NCI-H2107 treated with DMSO at 0.1 percent for 48 hours (cell line): ENCODE measurements around the gene SCOC.
"Not testable (repeated sequence)": the region's sequence is repeated elsewhere in the genome, so short reads cannot be mapped to it uniquely, and the experiment has no call there.

Source experiments
- DNase-seq: peaks from one replicate; lab custom pipeline; 2025; ENCODE audit not compliant: unreplicated experiment; lab: John Stamatoyannopoulos, UW

Gene SCOC

GRCh38 chr4:140359562-140360427, 13.7 kb upstream of the SCOC start:
- DNase-seq, result peak; percentile 77

- no peak for DNase-seq
Observed at GRCh38 chr4:140361099-140361498, 12.3 kb upstream of the SCOC start.

GRCh38 chr4:140363051-140363450, 10.4 kb upstream of the SCOC start:
- no peak for DNase-seq

GRCh38 chr4:140363558-140363957, 9.9 kb upstream of the SCOC start:
- peak; percentile 85 for DNase-seq

- no peak for DNase-seq
Observed at GRCh38 chr4:140367738-140368137, 5.7 kb upstream of the SCOC start.

GRCh38 chr4:140368686-140369085, 4.8 kb upstream of the SCOC start:
- no peak for DNase-seq

GRCh38 chr4:140372751-140373327, 607 bp upstream of the SCOC start:
- DNase-seq, result no peak

GRCh38 chr4:140374130-140374477, 658 bp downstream of the SCOC start:
- no peak for DNase-seq

- no peak for DNase-seq
Observed at GRCh38 chr4:140382732-140383131, 9.3 kb downstream of the SCOC start.

- DNase-seq, result no peak
Observed at GRCh38 chr4:140388015-140388414, 14.6 kb downstream of the SCOC start.

- no peak for DNase-seq
Observed at GRCh38 chr4:140395668-140396067, 22.2 kb downstream of the SCOC start.

- DNase-seq, result no peak
Observed at GRCh38 chr4:140400111-140400510, 26.7 kb downstream of the SCOC start.

- no peak for DNase-seq
Observed at GRCh38 chr4:140406292-140406691, 32.8 kb downstream of the SCOC start.

- DNase-seq, result no peak
Observed at GRCh38 chr4:140408974-140409373, 35.5 kb downstream of the SCOC start.

- not testable (repeated sequence) for DNase-seq
Observed at GRCh38 chr4:140413130-140413969, 39.9 kb downstream of the SCOC start.

- no peak for DNase-seq
Observed at GRCh38 chr4:140423106-140423505, 49.7 kb downstream of the SCOC start.

GRCh38 chr4:140426610-140427105, 53.2 kb downstream of the SCOC start:
- peak; percentile 12 for DNase-seq

GRCh38 chr4:140427106-140427918, 53.9 kb downstream of the SCOC start, which contains the start of gene CLGN:
TSS of gene CLGN (minus strand) at chr4:140427648. CDS start at chr4:140413078, 14,570 bp downstream.
- peak; percentile 52 for DNase-seq

- peak; percentile 52 for DNase-seq
Observed at GRCh38 chr4:140427919-140428471, 54.5 kb downstream of the SCOC start.
